Stimulated activated CD4-positive, alpha-beta T cell treated with anti-CD3 and anti-CD28 coated beads, Interleukin-15, amount 100 ng/mL, for 48 hours (primary cell): ENCODE measurements around the gene MYO18A.

Source experiments
- DNase-seq, 2 donors: peaks; one replicate each; pipeline ENCODE4 v3.0.0-alpha.2; 2020; ENCODE audit warnings: low read depth in 2 of 2

MYO18A gene

DNA sequence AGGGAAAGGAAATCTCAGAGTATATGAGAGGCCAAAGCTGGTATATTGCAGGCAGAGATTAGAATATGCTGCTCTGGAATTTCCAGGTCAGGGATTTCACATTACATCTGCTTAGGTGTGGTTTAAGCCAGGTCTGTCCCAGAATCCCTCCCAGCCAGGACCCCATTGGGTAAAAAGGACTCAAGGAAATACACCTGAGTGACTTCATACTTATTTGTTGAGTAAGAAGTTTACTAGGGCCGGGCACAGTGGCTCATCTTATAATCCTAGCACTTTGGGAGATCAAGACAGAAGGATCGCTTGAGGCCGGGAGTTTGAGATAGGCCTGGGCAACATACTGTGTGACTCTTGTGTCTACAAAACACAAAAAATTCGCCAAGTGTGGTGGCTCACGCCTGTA, 130.0 kb downstream of the MYO18A start:
- no peak for DNase-seq

- DNase-seq: no peak
Measured at GRCh38 chr17:29049541-29050145, 130.6 kb downstream of the MYO18A start.

DNA sequence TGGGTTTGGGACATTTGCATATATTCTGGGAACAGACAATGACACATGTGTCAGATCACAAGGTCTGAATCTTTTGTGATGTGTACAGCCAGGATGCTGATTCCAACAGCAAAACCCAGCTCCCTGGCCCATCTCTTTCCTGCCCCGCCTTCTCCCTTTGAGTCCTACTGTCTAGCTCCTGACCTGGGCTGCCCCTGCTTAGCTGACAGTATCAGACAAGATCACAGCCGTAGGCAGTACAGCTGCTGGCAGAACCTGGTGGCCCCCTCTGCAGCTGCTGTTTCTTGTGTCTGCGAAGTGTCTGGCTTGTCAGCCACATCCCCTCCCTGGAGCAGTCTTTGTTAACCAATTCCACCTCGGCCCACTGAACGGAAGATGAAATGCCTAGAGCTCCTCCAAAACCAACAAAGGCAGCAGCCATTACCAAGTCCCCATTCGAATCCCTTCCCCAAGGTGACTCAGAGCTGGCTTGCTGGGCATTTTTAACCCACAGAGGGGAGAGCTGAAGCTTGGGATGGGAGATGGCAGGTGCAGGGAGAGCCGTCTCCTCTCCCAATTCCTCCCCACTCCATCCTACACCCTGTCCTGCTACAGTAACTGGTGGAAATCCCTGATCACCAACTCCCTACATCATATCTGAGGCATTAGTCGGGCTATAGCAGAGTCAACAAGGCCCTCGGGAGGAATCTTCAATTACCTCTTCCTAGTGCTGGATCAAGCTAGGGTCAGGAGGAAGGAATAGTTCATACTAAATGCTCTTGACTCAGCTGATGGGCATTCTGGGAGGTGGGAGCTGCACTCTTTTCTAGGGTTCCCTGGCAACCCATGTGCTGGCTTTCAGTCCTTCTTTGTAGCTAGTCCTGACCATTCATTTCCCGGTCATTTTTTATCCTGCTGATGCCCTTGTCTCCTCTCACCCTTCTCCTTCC, 131.5 kb downstream of the MYO18A start:
- no peak for DNase-seq

DNA sequence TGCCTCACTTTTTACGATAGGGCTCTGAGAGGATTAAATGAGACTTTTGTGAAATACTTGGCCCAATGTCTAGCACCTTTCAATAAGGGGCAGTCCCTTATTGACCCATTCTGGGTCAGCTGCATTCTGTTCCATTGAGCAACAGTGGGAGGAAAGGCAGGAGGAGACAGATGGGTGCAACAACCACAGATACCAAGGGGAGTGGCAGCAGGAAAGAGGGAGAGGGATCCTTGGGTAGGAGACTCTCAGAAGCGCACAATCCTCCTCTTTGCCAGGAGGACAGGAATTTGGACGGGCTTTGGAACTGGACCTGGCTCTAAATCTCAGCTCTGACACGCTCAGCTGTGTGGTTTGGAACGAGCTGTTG, 133.7 kb downstream of the MYO18A start:
- DNase-seq: no peak

- no peak for DNase-seq
Measured at GRCh38 chr17:29045734-29046472, 134.3 kb downstream of the MYO18A start.

DNA sequence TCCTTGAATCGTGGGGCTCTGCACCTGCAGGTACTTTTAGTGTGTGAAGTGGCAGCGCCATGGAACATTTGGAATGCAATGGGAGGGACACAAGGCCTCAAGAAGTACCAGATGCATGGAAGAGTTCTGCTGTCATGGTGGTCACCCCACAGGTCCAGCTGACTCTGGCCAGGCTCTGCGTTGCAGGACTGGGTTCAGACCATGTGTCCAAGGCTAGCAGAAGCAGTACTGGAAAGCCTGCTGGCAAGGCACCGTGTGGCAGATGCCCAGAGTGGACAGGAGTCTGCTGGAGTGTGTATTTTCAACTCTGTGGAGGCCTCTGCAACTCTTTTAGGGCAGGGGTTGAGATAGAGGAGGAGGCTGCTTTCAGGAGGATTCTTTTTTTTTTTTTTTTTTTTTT, 135.2 kb downstream of the MYO18A start:
- no peak for DNase-seq

- no peak for DNase-seq
Measured at GRCh38 chr17:29043539-29044145, 136.6 kb downstream of the MYO18A start.

DNA sequence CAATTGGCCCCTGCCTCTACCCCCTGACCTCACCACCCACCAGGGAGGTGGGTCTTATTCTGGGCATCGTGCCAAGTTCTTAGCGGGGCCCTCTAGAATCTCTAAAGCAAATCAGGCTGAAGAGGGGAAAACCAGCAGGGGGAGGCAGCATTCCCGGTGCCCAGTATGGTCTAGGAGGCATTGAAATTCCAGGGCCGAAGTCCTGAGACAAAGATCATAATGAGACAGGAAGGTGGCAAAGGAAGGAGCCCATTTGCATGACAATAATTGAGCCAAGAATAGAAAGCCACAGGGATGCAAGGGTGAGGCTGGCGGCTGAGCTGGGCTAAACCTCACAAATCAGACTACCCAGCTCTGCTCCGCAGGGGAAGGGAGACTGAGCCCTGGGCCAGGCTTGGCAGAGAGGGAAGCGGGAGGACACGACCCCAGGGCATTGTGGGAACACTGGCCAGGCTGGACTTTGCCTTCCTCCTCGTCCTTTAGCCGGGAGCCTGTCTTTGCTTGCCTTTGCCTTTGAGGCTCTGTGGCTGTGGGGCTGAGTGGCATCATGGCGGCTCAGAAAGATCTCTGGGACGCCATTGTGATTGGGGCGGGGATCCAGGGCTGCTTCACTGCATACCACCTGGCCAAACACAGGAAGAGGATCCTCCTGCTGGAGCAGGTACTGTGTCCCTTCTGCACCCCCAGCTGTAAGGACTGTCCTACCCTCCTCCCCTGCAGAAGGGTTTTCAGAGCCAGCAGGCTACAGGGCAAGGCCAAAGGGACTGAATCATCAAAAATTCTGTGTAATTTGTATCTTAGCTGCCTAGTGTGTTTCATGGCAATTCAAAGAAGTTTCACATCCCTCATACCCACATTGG, 137.3 kb downstream of the MYO18A start, which contains the start of gene PIPOX:
Gene PIPOX (plus strand): TSS at position 463 of the 860 bp plus-strand sequence. CDS start 85 bp downstream, at position 548.
- no peak for DNase-seq

DNA sequence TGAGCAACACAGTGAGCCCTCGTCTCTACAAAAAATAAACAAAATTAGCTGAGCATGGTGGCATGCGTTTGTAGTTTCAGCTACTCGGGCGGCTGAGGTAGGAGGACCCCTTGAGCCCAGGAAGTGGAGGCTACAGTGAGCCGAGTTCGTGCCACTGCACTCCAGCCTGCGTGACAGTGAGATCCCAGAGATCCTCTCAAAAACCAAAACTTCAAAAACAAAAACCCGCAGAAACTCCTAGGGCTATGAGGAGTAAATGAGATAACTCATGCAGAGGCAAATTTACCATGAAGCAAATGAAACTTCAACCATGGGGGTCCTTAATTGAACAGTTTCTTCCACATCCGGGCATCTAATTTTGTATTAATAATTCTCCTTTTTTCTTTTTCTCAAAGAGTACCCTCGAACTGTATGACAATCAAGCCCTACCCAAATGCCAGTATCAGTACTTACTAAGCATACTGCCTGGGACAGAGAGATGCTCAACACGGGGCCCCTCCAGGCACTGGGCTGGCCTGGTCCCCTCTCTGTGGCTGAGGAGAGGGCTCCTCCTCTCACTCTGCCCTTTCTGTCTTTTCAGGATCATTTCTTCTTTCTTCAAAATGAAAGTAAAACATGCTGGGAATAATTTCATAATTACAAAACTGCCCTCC, 138.0 kb downstream of the MYO18A start:
- DNase-seq: no peak

GRCh38 chr17:29041571-29041970, 138.6 kb downstream of the MYO18A start:
- DNase-seq: no peak

DNA sequence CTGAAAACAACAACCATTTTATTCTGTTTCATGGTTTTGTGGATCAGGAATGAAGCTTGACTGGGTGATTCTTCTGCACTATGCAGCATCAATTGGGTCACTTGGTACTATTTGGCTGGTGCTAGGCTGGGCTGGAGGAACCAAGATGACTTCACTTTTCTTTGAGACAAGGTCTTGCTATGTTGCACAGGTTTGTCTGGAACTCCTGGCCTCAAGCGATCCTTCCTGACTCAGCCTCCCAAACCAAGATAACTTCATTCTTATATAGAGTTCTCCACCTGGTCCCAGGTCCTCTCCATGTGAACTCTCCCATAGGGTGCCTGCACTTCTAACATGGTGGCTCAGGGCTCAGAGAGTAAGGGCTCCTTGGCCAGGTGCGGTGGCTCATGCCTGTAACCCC, 139.1 kb downstream of the MYO18A start:
- no peak for DNase-seq

GRCh38 chr17:29039764-29040598, 140.2 kb downstream of the MYO18A start:
- DNase-seq: no peak

DNA sequence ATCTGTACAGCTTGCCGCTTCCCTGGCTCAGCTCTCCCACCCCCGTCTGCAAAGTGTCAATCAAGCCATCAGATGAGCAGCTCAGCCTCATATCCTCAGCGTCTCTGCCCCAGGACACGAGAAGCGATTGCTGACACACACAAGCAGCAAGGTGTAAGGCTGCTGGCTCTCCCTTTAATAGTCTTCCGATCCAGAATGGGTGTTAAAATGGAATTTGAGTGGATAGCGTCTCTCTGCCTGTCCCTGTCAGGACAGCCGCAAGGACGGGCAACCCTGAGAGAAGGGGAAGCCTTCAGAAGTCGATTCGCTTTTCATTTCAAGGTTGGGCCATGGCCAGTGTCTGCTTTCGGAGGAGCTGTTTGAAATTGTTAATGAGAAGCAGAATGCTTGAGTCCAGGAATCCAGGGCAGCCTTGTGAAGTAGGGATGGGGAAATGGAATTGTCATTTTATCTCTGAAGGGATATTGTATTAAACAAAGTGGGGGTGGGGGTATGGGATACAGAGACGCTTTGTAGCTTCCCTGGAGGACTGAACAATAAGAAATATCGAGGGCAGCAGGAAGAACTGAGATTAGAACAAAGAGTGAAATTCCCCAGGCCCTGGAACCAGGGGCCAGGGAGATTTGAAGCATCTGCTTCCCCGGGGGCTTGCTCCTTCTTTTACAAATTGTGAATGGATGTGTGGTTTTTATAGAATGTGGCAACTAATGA, 142.0 kb downstream of the MYO18A start:
- no peak for DNase-seq

- DNase-seq: no peak
Measured at GRCh38 chr17:29037739-29038084, 142.5 kb downstream of the MYO18A start.

DNA sequence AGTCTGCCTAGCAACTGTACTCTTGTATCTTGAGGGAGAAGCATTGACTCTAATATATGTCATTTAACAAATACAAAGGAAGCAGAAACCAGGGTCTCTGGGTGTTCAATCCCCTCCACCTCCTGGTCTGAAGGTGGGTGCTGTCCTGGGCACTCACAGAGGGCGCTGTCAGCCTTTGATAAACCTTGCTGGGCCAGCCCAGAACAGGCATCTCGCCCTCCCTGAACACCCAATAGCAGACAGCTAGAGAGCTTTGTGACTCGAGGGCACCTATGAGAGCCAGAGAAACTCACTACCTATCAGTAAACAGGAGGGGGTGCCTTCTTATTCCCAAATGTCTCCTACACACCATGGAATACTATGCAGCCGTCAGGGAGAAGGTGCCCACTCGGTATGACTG, 143.6 kb downstream of the MYO18A start:
- DNase-seq: no peak

GRCh38 chr17:29034510-29034909, 145.7 kb downstream of the MYO18A start:
- no peak for DNase-seq

GRCh38 chr17:29032857-29033197, 147.4 kb downstream of the MYO18A start:
- no peak for DNase-seq

DNA sequence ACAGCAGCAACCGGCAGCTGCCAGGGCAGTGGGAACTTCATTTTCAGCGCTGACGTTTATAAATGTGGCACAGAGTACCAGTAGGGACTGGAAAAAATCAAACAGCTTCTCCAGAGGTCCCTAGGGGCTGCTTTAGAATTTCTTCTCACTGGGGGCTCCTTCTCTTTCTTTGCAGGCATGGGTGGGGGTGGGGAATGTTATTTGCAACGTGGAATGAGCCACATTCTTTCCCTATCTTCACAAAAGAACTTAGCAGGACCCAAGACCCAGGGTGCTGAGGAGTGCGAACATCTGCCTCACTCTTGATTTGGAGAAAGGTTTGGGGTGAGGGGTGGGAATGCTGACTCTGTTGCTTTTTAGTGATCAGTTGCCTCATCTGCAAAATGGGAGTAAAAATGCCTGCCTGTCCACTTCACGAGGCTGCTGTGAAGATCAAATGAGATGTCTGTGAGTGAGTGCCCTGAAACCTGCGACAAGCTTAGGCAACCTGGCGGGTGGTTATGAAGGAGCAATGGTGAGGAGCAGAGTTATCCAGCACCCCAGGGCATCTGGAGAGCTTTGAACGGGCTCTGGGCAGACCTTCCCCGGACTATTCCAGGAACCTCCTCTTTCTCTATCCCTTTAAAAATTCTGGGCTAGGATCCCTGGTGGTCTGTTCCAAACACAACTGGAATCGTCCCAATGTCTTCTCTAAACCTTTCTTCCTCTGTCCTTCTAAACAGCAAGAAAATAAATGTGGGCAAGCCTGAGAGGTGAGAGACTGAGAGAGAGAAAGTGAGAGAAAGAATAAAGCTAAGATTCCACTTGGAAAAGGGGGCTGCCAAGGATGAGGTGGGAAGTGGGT, 148.0 kb downstream of the MYO18A start:
- no peak for DNase-seq
